Thoracic aorta (tissue), 2 donors: Measurements from ENCODE around the gene KRTAP4-6. TPM values are rescaled to one million over a fixed set of nuclear protein-coding genes. Genes with fewer than 3 reads are reported as not detected.
"Not testable (repeated sequence)": the region's sequence is repeated elsewhere in the genome, so short reads cannot be mapped to it uniquely, and the experiment has no call there.

Source experiments
- ATAC-seq: fragments of 150-250 bp; one replicate; pipeline ENCODE4 v1.8.0; 2017; ENCODE audit warnings: low read depth; ENCODE audit not compliant: insufficient number of reproducible peaks, low FRiP score
- DNase-seq: peaks from one replicate; pipeline ENCODE4 v3.0.0-alpha.2; 2020; ENCODE audit warnings: low spot score
- H3K27ac ChIP-seq, 2 donors: fragments of 200-600 bp; sonication (generic); 1 replicate in 1 of 2; 2 replicates in 1 of 2; pipeline ENCODE4 v1.5.1; 2016; ENCODE audit warnings: mild to moderate bottlenecking in 2 of 2, moderate library complexity in 2 of 2
- H3K27me3 ChIP-seq: fragments of 200-600 bp; sonication (generic); replicated peaks from 2 replicates; pipeline ENCODE4 v1.6.0; 2016; ENCODE audit warnings: mild to moderate bottlenecking; ENCODE audit not compliant: insufficient read depth
- H3K36me3 ChIP-seq: fragments of 200-600 bp; sonication (generic); one replicate; pipeline ENCODE4 v1.5.1; 2016
- H3K4me1 ChIP-seq, 2 donors: fragments of 200-600 bp; sonication (generic); 1 replicate in 1 of 2; 2 replicates in 1 of 2; pipeline versions ENCODE4 v1.5.1 to v1.6.0; 2016; ENCODE audit warnings: low read depth in 2 of 2, mild to moderate bottlenecking in 1 of 2; ENCODE audit not compliant: control insufficient read depth in 1 of 2
- H3K4me3 ChIP-seq: fragments of 200-600 bp; sonication (generic); 2 replicates; pipeline ENCODE4 v1.5.1; 2016; ENCODE audit warnings: mild to moderate bottlenecking
- H3K9me3 ChIP-seq: fragments of 200-600 bp; sonication (generic); 2 replicates; pipeline ENCODE4 v1.5.1; 2016
- total RNA-seq, 2 donors: library from RNA; depleted of rRNA; stranded (reverse); fragments of >200 nt; gene quantifications; one replicate each; pipeline versions ENCODE4 v1.1.0 to v1.2.3, GENCODE V29; 2016
- TF ChIP-seq, protein P1 (sequence below): fragments of 200-600 bp; sonication (generic); IDR thresholded peaks from one replicate; pipeline ENCODE4 v1.5.1; 2019; ENCODE audit warnings: antibody characterized with exemption

The KRTAP4-6 gene
- total RNA-seq, 2 donors from 2014 or later: not detected

DNA sequence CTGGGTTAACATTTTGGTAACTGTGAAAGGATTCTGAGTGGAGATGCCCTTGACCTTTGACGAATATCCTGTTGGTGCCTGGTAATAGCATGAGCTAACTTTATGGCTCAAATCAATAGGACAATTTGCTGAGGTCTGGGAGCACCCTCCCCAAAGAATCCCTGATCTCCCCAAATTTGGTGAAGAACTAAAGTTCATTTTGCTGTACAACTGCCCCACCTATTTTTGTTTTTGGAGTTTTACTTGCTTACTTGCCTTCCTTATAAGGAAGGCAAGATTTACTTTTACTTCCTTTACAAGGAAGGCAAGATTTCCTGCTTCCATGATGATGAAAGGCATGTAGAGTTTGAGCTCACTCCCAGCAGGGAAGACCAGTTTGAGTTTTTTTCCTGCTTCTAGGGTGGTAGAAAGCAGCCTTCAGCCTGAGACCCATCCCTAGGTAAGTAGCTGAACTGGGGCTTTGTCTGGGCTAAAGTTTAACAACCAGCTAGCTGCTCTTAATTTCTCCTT, 32.3 kb downstream of the KRTAP4-6 start:
- no peak overlapping the region for H3K27ac ChIP-seq
- no peak for ATAC-seq
- TF ChIP-seq, protein P1, sequence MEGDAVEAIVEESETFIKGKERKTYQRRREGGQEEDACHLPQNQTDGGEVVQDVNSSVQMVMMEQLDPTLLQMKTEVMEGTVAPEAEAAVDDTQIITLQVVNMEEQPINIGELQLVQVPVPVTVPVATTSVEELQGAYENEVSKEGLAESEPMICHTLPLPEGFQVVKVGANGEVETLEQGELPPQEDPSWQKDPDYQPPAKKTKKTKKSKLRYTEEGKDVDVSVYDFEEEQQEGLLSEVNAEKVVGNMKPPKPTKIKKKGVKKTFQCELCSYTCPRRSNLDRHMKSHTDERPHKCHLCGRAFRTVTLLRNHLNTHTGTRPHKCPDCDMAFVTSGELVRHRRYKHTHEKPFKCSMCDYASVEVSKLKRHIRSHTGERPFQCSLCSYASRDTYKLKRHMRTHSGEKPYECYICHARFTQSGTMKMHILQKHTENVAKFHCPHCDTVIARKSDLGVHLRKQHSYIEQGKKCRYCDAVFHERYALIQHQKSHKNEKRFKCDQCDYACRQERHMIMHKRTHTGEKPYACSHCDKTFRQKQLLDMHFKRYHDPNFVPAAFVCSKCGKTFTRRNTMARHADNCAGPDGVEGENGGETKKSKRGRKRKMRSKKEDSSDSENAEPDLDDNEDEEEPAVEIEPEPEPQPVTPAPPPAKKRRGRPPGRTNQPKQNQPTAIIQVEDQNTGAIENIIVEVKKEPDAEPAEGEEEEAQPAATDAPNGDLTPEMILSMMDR: no peak
- H3K36me3 ChIP-seq: no peaks in the 10 kb centered on the region
- no peaks in the 10 kb centered on the region for H3K9me3 ChIP-seq
- no peaks in the 10 kb centered on the region for H3K4me1 ChIP-seq
- no peak overlapping the region for H3K4me3 ChIP-seq
- no peak for DNase-seq
- no peaks in the 10 kb centered on the region for H3K27me3 ChIP-seq

DNA sequence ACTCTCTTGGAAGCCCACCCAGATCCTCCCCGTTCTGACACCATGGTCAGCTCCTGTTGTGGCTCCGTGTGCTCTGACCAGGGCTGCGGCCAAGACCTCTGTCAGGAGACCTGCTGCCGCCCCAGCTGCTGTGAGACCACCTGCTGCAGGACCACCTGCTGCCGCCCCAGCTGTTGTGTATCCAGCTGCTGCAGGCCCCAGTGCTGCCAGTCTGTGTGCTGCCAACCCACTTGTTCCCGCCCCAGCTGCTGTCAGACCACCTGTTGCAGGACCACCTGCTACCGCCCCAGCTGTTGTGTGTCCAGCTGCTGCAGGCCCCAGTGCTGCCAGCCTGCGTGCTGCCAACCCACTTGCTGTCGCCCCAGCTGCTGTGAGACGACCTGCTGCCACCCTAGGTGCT, 35.0 kb downstream of the KRTAP4-6 start, which contains the start of gene KRTAP4-9:
Gene KRTAP4-9, plus strand, starts transcription at position 43 of the 400 bp plus-strand sequence. Its CDS starts 0 bp downstream, at position 43.
- H3K4me3 ChIP-seq, H3K9me3 ChIP-seq, H3K36me3 ChIP-seq, H3K4me1 ChIP-seq, H3K27me3 ChIP-seq, H3K27ac ChIP-seq, ATAC-seq, DNase-seq: not testable (repeated sequence)

DNA sequence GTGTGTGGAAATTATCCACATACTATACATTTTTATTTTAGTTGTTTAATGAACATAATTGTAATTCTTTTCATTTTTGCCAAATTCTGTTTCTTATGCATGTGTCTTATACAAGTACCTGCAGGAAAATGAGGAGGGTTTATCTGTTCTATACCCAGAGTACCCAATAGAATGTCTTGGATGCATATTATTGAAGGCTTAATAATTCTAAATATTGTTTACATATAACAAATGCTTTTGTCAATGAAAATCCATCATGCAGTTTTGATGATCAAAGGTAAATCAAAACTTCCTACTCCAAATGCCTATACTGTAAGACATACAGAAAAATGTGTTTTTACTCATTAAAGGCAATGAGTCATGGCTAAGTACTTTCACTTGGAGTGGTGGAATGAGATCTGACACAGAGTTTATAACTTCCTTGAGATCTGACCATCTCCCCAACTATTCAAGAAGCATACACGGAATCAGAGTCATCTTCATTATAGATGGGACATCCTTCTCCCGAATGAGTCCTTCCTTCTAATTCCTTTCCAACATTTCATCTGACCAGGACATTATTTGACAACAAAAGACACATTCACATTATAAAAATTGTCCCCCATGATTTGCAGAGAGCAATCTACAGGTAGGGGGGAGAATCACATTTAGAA, 35.8 kb downstream of the KRTAP4-6 start:
- not testable (repeated sequence) for H3K9me3 ChIP-seq, DNase-seq, H3K36me3 ChIP-seq, ATAC-seq, H3K4me1 ChIP-seq, H3K27ac ChIP-seq, H3K27me3 ChIP-seq, H3K4me3 ChIP-seq

DNA sequence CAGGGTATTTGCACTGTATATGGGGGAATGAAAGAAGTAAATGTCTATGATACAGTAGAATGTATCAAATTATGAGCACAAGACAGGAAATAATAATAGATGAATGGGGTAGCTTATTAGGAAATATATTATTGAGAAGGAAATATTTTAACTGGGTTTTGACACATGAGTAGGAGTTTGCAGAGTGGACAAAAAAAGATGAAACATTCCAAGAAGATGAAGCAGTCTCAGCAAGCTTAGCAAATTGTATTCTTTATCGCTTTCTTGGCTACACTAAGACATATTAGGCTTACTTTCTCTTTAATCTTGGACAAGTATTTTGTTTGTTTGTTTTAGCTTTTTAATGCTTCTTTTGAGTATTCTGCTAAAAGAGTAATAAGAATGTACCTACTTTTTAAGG, 36.4 kb downstream of the KRTAP4-6 start:
- no peak overlapping the region for H3K27ac ChIP-seq
- no peak for ATAC-seq
- H3K4me1 ChIP-seq: no peaks in the 10 kb centered on the region
- H3K27me3 ChIP-seq: no peaks in the 10 kb centered on the region
- no peaks in the 10 kb centered on the region for H3K36me3 ChIP-seq
- TF ChIP-seq, protein P1: no peak
- no peak for DNase-seq
- no peaks in the 10 kb centered on the region for H3K9me3 ChIP-seq
- H3K4me3 ChIP-seq: no peak overlapping the region

DNA sequence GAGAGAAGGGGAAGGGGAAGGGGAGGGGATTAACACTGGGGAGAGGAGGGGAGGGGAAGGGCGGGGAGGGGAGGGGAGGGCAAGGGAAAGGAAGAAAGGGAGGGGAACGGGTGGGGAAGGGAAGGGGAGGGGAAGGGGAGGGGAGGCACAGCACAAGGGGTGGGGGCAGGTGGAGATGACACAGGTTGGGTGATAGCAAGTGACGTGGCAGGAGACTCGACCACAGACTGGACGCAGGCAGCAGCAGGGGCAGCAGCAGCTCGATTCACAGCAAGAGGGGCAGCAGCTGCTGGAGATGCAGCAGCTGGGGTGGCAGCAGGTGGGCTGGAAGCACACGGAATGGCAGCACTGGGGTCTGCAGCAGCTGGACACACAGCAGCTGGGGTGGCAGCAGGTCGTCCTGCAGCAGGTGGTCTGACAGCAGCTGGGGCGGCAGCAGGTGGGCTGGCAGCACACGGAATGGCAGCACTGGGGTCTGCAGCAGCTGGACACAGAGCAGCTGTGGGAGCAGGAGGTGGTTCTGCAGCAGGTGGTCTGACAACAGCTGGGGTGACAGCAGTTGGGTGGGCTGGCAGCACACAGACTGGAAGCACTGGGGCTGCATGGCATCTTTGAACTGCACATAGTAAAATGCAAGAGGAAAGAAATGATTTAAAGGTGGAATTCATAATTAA, 38.6 kb downstream of the KRTAP4-6 start, which contains the start of gene KRTAP4-16:
Gene KRTAP4-16, minus strand, starts transcription at position 624 of the 674 bp plus-strand sequence. Its CDS starts 0 bp downstream, at position 624.
- TF ChIP-seq, protein P1: no peak
- ATAC-seq: no peak
- Histone ChIP-seq H3K27me3 (no peaks in the 10 kb centered on the region), H3K36me3 (no peaks in the 10 kb centered on the region), H3K4me1 (no peaks in the 10 kb centered on the region), H3K27ac (no peak within 1 kb of the TSS), H3K4me3 (no peak within 1 kb of the TSS), H3K9me3 (no peaks in the 10 kb centered on the region)
- DNase-seq: no peak

DNA sequence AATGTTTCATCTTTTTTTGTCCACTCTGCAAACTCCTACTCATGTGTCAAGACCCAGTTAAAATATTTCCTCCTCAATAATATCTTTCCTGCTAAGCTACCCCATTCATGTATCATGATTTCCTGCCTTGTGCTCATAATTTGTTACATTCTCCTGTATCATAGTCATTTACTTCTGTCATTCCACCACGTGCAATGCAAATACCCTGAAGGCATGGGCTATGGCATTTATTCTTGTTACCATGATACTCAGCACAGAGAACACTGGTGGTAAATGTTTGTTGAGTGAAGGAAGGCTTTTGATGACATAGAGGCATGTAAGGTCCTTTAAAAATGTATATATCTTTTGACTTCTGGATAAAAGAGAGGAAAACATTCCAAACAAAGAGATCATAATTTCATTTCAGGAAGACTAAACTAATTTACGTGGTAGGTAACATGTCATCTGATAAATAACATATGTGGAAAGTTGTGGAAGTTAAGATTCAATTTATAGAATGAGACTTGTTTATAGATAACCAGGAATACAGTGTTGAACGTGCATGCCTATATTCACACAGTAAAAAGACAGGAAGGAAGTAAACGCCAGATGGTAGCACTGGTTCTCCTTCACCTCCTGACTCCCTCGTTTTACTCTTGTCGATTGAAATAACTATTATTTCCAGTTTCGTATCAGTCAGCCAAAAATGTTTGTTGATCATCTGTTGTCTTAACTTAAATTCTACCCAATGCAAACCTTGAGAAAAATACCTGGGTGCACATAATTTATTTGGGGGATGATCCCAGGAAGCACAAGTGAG, 40.5 kb downstream of the KRTAP4-6 start:
- H3K36me3 ChIP-seq, DNase-seq, H3K27ac ChIP-seq, H3K4me3 ChIP-seq, ATAC-seq, H3K4me1 ChIP-seq, H3K27me3 ChIP-seq, H3K9me3 ChIP-seq: not testable (repeated sequence)
